Measurements from ENCODE around the gene STK11IP.

STK11IP gene

GRCh38 chr2:219570194-219570923, 27.3 kb upstream of the STK11IP start:
- POLR2A ChIA-PET: interaction anchor here (0.7 to 2.1 kb wide), 6 partner anchors 10 to 166 kb away, joined by 3 to 28 read pairs (median 7); partner anchors contain the start of genes CHPF, STK11IP and TMEM198
- CTCF ChIA-PET: interaction anchor here (1.0 to 1.8 kb wide), 2 partner anchors 10 to 40 kb away, joined by 3 to 16 read pairs; no protein-coding TSS in a partner anchor
- peak; percentile 53 for DNase-seq (ENCODE audit: extremely low spot score)
- TF ChIP-seq ELF4 (IDR thresholded peaks at IDR 0.05): no peak
- no peak for TF ChIP-seq CTBP1 (IDR thresholded peaks at IDR 0.05; ENCODE audit: borderline replicate concordance)
- TF ChIP-seq PKNOX1 (IDR thresholded peaks at IDR 0.05): no peak
- no peak for TF ChIP-seq NFRKB (IDR thresholded peaks at IDR 0.05)
- no peak for TF ChIP-seq LEF1 (IDR thresholded peaks at IDR 0.05; ENCODE audit: borderline replicate concordance)
- TF ChIP-seq SUZ12 (IDR thresholded peaks at IDR 0.05): no peak
- no peak for TF ChIP-seq FOXA1 (IDR thresholded peaks at IDR 0.05)
- TF ChIP-seq L3MBTL2 (conservative IDR thresholded peaks at IDR 0.05): no peak
- TF ChIP-seq FOXM1 (IDR thresholded peaks at IDR 0.05; ENCODE audit: borderline replicate concordance): no peak
- no peak for TF ChIP-seq BHLHE40 (IDR thresholded peaks at IDR 0.05; ENCODE audit: borderline replicate concordance)
- no peak for TF ChIP-seq ARNT (IDR thresholded peaks at IDR 0.05)
- TF ChIP-seq FOXK2 (IDR thresholded peaks at IDR 0.05): no peak
- no peak for TF ChIP-seq TARDBP (IDR thresholded peaks at IDR 0.05)
- TF ChIP-seq HDGF (IDR thresholded peaks at IDR 0.05; ENCODE audit: borderline replicate concordance): no peak
- TF ChIP-seq ZNF384 (IDR thresholded peaks at IDR 0.05): no peak
- TF ChIP-seq SP1 (IDR thresholded peaks at IDR 0.05): no peak

GRCh38 chr2:219570924-219571310, 26.7 kb upstream of the STK11IP start:
- TF ChIP-seq CTBP1 (IDR thresholded peaks at IDR 0.05; ENCODE audit: borderline replicate concordance): no peak
- TF ChIP-seq LEF1 (IDR thresholded peaks at IDR 0.05; ENCODE audit: borderline replicate concordance): 0 out of 2 replicates have a peak, but pooled peaks have one; percentile 15
- ChIA-PET CTCF (interaction anchor here (0.6 to 1.8 kb wide), 3 partner anchors 11 to 437 kb away, joined by 3 to 16 read pairs (median 3); no protein-coding TSS in a partner anchor), POLR2A (interaction anchor here (0.6 to 2.1 kb wide), 10 partner anchors 9 to 166 kb away, joined by 3 to 28 read pairs (median 6); partner anchors contain the start of genes CHPF, STK11IP and TMEM198)
- peak; percentile 19 for DNase-seq (ENCODE audit: extremely low spot score)

GRCh38 chr2:219571311-219572236, 26.1 kb upstream of the STK11IP start, which contains the start of gene OBSL1:
Gene OBSL1, minus strand, starts transcription at chr2:219571539. Its CDS starts 307 bp downstream, at chr2:219571232.
- peak; percentile 64; the same call in 1 of the 2 replicates for TF ChIP-seq PKNOX1 (IDR thresholded peaks at IDR 0.05)
- TF ChIP-seq FOXA1 (IDR thresholded peaks at IDR 0.05): no peak
- CTCF ChIA-PET: interaction anchor here (0.6 to 1.8 kb wide), 3 partner anchors 11 to 438 kb away, joined by 3 to 16 read pairs (median 3); no protein-coding TSS in a partner anchor
- POLR2A ChIA-PET: interaction anchor here (0.6 to 2.1 kb wide), 10 partner anchors 9 to 167 kb away, joined by 3 to 28 read pairs (median 6); partner anchors contain the start of genes CHPF, STK11IP and TMEM198
- DNase-seq (ENCODE audit: extremely low spot score): peak; percentile 77

GRCh38 chr2:219572237-219573001, 25.2 kb upstream of the STK11IP start, which contains the start of gene INHA:
Gene INHA, plus strand, starts transcription at chr2:219572310. Its CDS starts 65 bp downstream, at chr2:219572375.
- TF ChIP-seq ZNF384 (IDR thresholded peaks at IDR 0.05): no peak
- TF ChIP-seq CTBP1 (IDR thresholded peaks at IDR 0.05; ENCODE audit: borderline replicate concordance): no peak
- no peak for TF ChIP-seq SUZ12 (IDR thresholded peaks at IDR 0.05)
- no peak for TF ChIP-seq FOXK2 (IDR thresholded peaks at IDR 0.05)
- no peak for TF ChIP-seq FOXM1 (IDR thresholded peaks at IDR 0.05; ENCODE audit: borderline replicate concordance)
- no peak for TF ChIP-seq PKNOX1 (IDR thresholded peaks at IDR 0.05)
- TF ChIP-seq ELF4 (IDR thresholded peaks at IDR 0.05): no peak
- TF ChIP-seq LEF1 (IDR thresholded peaks at IDR 0.05; ENCODE audit: borderline replicate concordance): no peak
- TF ChIP-seq SP1 (IDR thresholded peaks at IDR 0.05): no peak
- TF ChIP-seq HDGF (IDR thresholded peaks at IDR 0.05; ENCODE audit: borderline replicate concordance): no peak
- TF ChIP-seq NFRKB (IDR thresholded peaks at IDR 0.05): no peak
- no peak for TF ChIP-seq FOXA1 (IDR thresholded peaks at IDR 0.05)
- no peak for TF ChIP-seq L3MBTL2 (conservative IDR thresholded peaks at IDR 0.05)
- TF ChIP-seq BHLHE40 (IDR thresholded peaks at IDR 0.05; ENCODE audit: borderline replicate concordance): no peak
- TF ChIP-seq ARNT (IDR thresholded peaks at IDR 0.05): no peak
- TF ChIP-seq TARDBP (IDR thresholded peaks at IDR 0.05): no peak
- POLR2A ChIA-PET: interaction anchor here (1.1 to 2.1 kb wide), 4 partner anchors 10 to 24 kb away, joined by 5 to 28 read pairs (median 8); partner anchors contain the start of gene STK11IP
- CTCF ChIA-PET: no interaction called here
- DNase-seq (ENCODE audit: extremely low spot score): no peak

- no peak for DNase-seq (ENCODE audit: extremely low spot score)
- CTCF ChIA-PET: no interaction called here
- POLR2A ChIA-PET: no interaction called here
Observed at GRCh38 chr2:219573166-219573565, 24.5 kb upstream of the STK11IP start.

More at GRCh38 chr2:219573166-219573565, 24.5 kb upstream of the STK11IP start:
- TF ChIP-seq PKNOX1 (IDR thresholded peaks at IDR 0.05) (no peak), NFRKB (IDR thresholded peaks at IDR 0.05) (no peak), SUZ12 (IDR thresholded peaks at IDR 0.05) (no peak), FOXK2 (IDR thresholded peaks at IDR 0.05) (no peak), L3MBTL2 (conservative IDR thresholded peaks at IDR 0.05) (no peak), SP1 (IDR thresholded peaks at IDR 0.05) (no peak), LEF1 (IDR thresholded peaks at IDR 0.05; ENCODE audit: borderline replicate concordance) (no peak), HDGF (IDR thresholded peaks at IDR 0.05; ENCODE audit: borderline replicate concordance) (no peak), BHLHE40 (IDR thresholded peaks at IDR 0.05; ENCODE audit: borderline replicate concordance) (no peak)
